AG09309 (cell line): ENCODE measurements around the gene FGF1.

Experiments
- DNase-seq: peaks from one replicate; pipeline ENCODE4 v3.0.0-alpha.2; 2010; ENCODE audit warnings: low read depth
- H3K4me3 ChIP-seq: 2 replicates; pipeline ENCODE4 v1.5.1; 2011; ENCODE audit warnings: mild to moderate bottlenecking, low read depth, low read length, moderate library complexity; ENCODE audit not compliant: control insufficient read depth
- CTCF ChIP-seq: IDR thresholded peaks from 2 replicates; pipeline ENCODE4 v1.5.1; 2011; ENCODE audit warnings: mild to moderate bottlenecking, low read depth, low read length, inconsistent platforms; ENCODE audit not compliant: insufficient read depth, control insufficient read depth; ENCODE audit errors: missing control alignments

FGF1 gene

DNA sequence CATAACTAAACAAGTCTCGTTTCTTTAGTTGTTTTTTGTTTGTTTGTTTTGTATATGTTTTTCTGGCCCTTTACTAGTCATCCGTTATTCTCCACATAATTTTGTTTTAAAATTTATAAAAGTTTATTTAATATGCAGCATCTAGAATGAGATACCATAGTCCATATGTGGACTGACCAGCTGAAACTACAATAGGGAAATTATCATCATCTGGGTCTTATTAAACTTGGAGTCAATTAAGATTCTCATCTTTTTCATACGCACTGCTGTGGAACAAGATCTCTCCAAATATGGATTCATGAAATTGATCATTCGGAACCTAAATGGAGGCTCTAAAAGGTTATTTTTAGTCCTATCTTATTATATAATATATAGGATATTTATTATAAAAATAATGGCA, 99.3 kb downstream of the FGF1 start:
- no peak for TF ChIP-seq CTCF
- H3K4me3 ChIP-seq, result no peak overlapping the region
- DNase-seq, result no peak

GRCh38 chr5:142585451-142585850, 100.4 kb downstream of the FGF1 start:
- DNase-seq, result no peak
- no peak for TF ChIP-seq CTCF
- H3K4me3 ChIP-seq, result no peak overlapping the region

DNA sequence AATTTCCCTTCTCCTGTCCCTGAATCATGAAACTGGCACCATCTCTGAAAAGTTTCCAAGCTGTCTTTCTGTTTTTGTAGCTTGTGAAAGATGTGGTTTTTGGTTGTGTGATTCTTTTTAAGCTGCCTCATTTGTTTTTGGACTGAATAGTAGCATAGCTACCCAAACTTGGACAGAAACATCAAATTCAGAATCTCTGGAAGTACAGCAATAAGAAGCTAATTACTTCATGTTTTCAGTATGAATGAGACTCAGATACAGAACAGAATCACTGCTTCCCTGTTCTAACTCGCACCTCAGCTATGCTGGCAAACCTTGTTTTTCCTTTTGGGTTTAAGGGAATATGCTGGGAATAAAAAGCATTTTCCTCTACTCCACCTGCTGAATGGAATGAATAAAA, 101.0 kb downstream of the FGF1 start:
- no peak overlapping the region for H3K4me3 ChIP-seq
- no peak for TF ChIP-seq CTCF
- DNase-seq, result no peak

DNA sequence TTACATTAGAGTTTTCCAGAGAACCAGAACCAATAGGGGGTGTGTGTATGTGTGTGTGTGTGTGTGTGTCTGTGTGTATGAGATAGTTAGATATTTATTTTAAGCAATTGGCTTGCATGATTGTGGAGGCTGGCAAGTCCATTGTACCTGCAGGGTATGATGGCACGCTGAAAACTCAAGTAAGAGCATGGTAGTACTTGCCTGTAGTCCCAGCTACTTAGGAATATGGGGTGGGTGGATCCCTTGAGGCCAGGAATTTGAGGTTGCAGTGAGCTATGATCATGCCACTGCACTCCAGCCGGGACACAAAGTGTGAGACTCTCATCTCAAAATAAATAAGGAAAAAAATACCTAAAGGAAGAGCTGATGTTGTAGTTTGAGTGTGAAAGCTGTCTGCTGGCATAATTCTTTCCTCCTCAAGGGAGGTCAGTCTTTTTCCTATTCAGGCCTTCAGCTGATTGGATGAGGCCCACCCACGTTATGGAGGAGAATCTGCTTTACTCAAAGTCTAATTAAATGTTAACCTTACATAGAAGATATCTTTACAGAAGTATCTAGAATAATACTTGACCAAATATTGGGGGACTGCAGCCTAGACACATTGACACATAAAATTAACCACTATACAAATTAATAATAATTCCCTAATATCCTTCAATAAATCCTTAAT, 107.6 kb downstream of the FGF1 start:
- DNase-seq, result no peak
- no peak overlapping the region for H3K4me3 ChIP-seq
- TF ChIP-seq CTCF, result no peak

DNA sequence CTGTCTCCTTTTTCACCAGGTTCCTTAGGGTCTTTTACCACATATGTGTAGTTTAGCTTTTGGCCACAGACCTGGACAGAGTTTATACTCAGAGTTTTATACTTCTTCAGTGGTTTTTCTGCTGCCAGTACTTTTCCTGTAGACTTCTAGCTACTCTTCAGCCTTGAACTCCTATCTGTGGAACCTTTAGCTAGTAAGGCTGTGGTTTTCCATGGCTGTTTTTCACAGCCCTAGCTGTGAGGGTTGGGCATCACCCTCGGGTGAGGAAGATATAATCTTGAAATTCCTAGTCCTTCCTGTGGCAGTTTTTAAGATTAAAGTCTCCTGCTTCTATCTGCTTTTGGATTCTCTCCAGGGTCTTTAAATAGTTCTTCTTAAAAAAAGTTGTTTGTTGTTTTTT, 109.1 kb downstream of the FGF1 start:
- no peak for DNase-seq
- H3K4me3 ChIP-seq, result no peak overlapping the region
- TF ChIP-seq CTCF, result no peak

DNA sequence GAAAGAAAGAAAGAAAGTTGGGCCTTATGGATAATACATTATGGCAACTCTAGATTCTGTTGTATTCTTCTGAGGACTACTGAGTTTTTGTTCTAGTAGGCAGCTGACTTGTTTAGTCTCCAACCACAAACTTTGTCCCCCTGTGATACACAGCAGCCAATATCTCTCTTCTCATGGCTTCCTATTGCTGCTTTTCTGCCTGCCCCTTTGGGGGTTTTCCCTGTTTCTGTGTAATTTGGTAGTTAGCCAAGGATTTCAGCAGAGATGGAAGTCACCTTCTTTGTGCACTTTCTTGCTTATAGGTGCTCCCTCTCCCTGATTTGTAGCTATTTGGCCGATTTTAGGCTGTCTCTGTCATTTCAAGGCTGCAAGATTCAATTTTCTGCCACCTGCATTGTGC, 109.6 kb downstream of the FGF1 start:
- no peak overlapping the region for H3K4me3 ChIP-seq
- DNase-seq, result no peak
- TF ChIP-seq CTCF, result no peak

DNA sequence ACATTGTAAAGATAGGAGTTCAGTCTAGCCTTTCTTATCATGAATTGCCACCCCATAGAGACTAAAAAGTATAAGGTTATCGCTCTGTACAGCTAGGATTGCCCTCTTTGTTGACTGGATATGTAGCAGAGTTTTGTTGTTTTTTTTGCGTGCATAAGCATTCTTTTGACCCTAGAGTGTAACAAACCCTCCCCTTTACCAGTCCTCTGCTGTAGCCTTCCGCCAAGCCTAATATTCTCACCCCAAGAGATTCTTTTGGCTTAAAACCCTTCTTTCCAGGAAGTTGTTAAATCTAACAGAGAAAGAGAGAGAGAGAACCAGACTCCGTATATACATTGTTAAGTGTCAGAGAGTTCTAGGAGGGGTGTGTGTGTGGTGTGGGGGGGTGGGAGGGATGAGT, 113.9 kb downstream of the FGF1 start:
- TF ChIP-seq CTCF, result no peak

More for the DNA sequence above, 113.9 kb downstream of the FGF1 start:
- H3K4me3 ChIP-seq, result no peak overlapping the region
- no peak for DNase-seq
